Glutamatergic neuron (in vitro differentiated cells): Measurements from ENCODE around the gene CDK4. TPM values are rescaled to one million over a fixed set of nuclear protein-coding genes. Genes with fewer than 3 reads are reported as not detected.

Experiments used
- DNase-seq: peaks from one replicate; pipeline ENCODE4 v3.0.0; 2022
- H3K27ac Mint-ChIP-seq: one replicate; pipeline ENCODE4 v1.8.0; 2020; ENCODE audit warnings: mild to moderate bottlenecking, mixed read lengths, inconsistent platforms; ENCODE audit not compliant: unreplicated experiment
- H3K27me3 Mint-ChIP-seq: one replicate; pipeline ENCODE4 v1.8.0; 2020; ENCODE audit warnings: mild to moderate bottlenecking, moderate library complexity, mixed read lengths, inconsistent platforms; ENCODE audit not compliant: unreplicated experiment
- H3K36me3 Mint-ChIP-seq: one replicate; pipeline ENCODE4 v1.8.0; 2020; ENCODE audit warnings: mild to moderate bottlenecking, mixed read lengths, inconsistent platforms; ENCODE audit not compliant: unreplicated experiment
- H3K4me1 Mint-ChIP-seq: one replicate; pipeline ENCODE4 v1.8.0; 2020; ENCODE audit warnings: mild to moderate bottlenecking, low read depth, mixed read lengths, inconsistent platforms; ENCODE audit not compliant: unreplicated experiment
- H3K4me3 Mint-ChIP-seq: one replicate; pipeline ENCODE4 v1.8.0; 2020; ENCODE audit warnings: mild to moderate bottlenecking, mixed read lengths, inconsistent platforms; ENCODE audit not compliant: unreplicated experiment
- H3K9me3 Mint-ChIP-seq: one replicate; pipeline ENCODE4 v1.8.0; 2020; ENCODE audit warnings: mild to moderate bottlenecking, moderate library complexity, mixed read lengths, inconsistent platforms; ENCODE audit not compliant: unreplicated experiment
- total RNA-seq: library from RNA; stranded (reverse); fragmentation: NEBNext Ultra II Directional; extraction: Animal tissue kit (Norgen Biotek cat#: 25700); gene quantifications from one replicate; pipeline ENCODE4 v1.2.1, GENCODE V29; 2021; ENCODE audit not compliant: unreplicated experiment
- TF ChIP-seq, protein P1 (sequence below): fragments of 200-600 bp; sonication (generic); IDR thresholded peaks from one replicate; pipeline ENCODE4 v1.5.0; 2021; ENCODE audit not compliant: partially characterized antibody, unreplicated experiment

Gene CDK4
- total RNA-seq, 1 donor from 2014 or later: 123 TPM

DNA sequence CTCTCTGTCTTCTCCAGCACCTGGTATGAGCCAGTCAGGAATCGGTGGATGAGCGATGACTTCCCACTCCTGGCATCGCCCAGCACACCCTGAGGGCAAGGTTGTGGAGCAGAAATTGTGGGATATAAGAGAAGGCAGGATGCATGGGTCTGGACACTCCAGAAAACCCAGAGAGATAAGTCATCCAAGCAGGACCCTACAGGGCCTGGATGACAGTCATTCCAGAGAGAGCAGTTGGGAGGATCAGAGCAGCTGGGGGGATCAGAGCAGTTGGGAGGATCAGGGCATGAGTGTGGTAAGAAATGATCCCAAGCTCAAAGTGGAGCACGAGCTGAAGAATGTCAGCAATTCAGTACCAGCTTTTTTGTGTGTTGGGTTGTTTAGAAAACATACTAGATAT, 17.5 kb downstream of the CDK4 start:
- Mint-ChIP-seq H3K27me3 (peaks cover 35% of the 10 kb centered on the region), H3K4me3 (peak overlapping the region; percentile 80), H3K36me3 (peaks cover 15% of the 10 kb centered on the region), H3K9me3 (peaks cover 11% of the 10 kb centered on the region), H3K27ac (peak overlapping the region; percentile 62), H3K4me1 (peaks cover 25% of the 10 kb centered on the region)
- DNase-seq: no peak
- TF ChIP-seq, protein P1, sequence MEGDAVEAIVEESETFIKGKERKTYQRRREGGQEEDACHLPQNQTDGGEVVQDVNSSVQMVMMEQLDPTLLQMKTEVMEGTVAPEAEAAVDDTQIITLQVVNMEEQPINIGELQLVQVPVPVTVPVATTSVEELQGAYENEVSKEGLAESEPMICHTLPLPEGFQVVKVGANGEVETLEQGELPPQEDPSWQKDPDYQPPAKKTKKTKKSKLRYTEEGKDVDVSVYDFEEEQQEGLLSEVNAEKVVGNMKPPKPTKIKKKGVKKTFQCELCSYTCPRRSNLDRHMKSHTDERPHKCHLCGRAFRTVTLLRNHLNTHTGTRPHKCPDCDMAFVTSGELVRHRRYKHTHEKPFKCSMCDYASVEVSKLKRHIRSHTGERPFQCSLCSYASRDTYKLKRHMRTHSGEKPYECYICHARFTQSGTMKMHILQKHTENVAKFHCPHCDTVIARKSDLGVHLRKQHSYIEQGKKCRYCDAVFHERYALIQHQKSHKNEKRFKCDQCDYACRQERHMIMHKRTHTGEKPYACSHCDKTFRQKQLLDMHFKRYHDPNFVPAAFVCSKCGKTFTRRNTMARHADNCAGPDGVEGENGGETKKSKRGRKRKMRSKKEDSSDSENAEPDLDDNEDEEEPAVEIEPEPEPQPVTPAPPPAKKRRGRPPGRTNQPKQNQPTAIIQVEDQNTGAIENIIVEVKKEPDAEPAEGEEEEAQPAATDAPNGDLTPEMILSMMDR: no peak

DNA sequence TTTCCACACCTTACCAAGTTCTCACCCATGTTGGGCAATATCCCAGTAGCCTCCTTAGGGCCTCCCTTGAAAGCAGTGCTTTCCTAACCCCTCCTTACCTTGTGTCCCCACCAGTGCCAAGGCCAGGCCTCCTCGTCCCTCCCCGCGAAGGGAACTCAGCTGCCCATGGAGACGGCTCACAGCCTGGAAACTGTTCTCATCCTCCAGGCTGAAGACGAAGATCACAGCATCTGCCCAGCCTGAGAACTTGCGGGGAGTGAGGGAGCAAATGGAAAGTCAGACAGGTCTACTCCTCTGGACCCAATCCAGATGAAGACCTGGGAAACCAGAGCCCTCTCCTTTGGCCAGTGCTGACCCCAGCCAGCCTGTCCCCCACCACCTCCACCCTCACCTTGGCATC, 18.2 kb downstream of the CDK4 start:
- Mint-ChIP-seq H3K9me3 (peaks cover 8% of the 10 kb centered on the region), H3K4me1 (peaks cover 19% of the 10 kb centered on the region), H3K4me3 (peak overlapping the region; percentile 80), H3K36me3 (peaks cover 15% of the 10 kb centered on the region), H3K27me3 (peaks cover 33% of the 10 kb centered on the region), H3K27ac (no peak overlapping the region)
- TF ChIP-seq, protein P1: no peak
- no peak for DNase-seq

DNA sequence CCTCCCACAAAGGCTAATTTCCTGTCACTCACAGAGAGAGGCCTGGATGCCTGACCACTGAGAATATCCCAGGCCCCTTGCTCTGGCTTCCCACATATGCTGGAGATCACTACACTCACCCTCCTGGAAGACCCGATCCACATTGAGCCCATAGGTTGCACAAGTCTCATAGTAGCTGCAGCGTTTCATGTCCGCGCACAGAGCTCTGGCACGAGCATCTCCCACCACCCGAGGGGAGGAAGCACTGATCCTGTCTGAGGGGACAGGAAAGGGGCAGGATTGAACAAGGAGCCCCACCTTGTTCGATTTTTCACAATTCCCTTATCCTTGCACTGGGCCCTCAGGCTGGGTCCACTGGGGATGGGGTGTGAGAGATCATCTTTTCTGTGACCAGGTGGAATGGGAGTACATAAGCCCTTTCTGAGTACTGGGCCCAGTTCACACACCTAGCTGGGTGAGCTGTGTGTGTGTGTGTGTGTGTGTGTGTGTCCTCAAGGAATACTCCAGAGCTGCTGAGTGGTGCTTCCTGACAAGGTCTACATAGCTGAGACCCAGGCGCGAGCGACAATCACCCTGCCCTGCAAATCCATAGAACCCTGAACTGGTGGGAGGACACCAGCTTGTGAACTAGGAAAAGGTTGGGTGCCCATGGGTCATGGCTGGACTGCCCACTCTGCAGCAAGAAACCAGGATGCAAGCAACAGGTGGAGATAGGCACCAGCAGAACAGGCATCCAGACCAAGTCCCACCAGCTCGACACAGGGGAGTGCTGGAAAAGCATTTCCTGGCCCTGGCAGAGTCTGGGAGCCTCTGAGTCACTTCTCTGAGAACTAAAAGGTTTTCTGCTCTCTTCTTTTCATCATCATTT, 19.1 kb downstream of the CDK4 start:
- Mint-ChIP-seq H3K4me1 (peaks cover 19% of the 10 kb centered on the region), H3K27me3 (peaks cover 36% of the 10 kb centered on the region), H3K4me3 (no peak overlapping the region)

DNA sequence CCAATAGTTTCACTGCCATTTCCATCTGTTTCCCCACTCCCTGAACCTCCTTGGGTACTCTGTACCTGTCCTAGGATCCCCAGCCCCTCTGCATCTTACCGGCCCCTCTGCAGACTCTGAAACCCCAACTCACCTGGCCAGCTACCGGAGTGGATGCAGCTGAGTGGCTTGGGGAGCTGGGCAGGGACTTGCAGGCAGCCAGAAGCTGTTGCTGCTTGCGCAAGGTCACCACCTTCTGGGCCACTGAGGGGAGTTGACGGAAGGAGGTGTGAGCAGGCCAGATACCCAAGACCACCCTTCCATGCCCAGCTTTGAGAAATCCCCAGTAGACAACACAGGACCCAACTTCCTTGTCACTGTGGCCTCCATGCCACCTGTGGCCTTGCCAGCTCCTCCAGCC, 19.8 kb downstream of the CDK4 start:
- Mint-ChIP-seq H3K9me3 (peaks cover 16% of the 10 kb centered on the region), H3K4me3 (no peak overlapping the region), H3K4me1 (peaks cover 22% of the 10 kb centered on the region), H3K36me3 (peaks cover 25% of the 10 kb centered on the region), H3K27me3 (peaks cover 41% of the 10 kb centered on the region), H3K27ac (no peak overlapping the region)
- TF ChIP-seq, protein P1: no peak
- no peak for DNase-seq

More for the DNA sequence above, 19.1 kb downstream of the CDK4 start:
- TF ChIP-seq, protein P1: no peak
- Mint-ChIP-seq H3K36me3 (peaks cover 21% of the 10 kb centered on the region), H3K9me3 (peaks cover 13% of the 10 kb centered on the region), H3K27ac (no peak overlapping the region)
- no peak for DNase-seq

DNA sequence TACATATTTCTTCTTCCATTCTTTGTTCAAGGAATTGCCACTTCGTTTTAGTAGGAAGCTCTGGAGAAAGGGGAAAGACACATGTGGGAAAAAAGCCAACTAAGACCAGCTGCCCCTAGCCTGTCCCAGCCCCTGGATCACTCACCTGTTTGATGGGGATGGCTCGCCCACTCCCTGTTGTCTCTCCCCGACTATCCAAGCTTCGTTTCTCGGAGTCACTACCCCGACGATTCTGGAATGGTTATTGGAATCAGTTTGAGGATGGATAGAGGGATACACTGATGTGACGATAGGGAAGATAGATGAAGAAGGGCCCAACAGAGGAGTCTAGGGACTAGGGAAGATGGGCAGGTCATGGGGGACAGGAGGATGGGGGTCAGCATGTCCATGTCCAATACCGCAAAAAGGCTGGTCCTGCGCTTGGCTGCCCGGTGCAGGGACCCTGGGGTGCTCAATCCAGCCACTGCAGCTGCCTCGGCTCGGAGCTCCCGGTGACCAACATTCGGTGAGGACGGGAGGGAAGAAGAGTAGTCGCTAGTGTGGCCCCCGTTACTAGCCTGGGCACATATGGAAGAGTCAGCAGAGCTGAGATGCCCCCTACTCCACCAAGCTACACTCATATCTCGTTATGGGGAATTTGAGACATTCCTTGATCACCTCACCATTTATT, 20.6 kb downstream of the CDK4 start:
- DNase-seq: no peak
- peaks cover 38% of the 10 kb centered on the region for H3K27me3 Mint-ChIP-seq
- H3K27ac Mint-ChIP-seq: no peak overlapping the region
- no peak overlapping the region for H3K4me3 Mint-ChIP-seq
- H3K36me3 Mint-ChIP-seq: peaks cover 25% of the 10 kb centered on the region
- TF ChIP-seq, protein P1: no peak
- H3K4me1 Mint-ChIP-seq: peaks cover 18% of the 10 kb centered on the region
- peaks cover 16% of the 10 kb centered on the region for H3K9me3 Mint-ChIP-seq
